Right lobe of liver (tissue), 6 donors: ENCODE results near the gene RAB31. TPM values are rescaled to one million over a fixed set of nuclear protein-coding genes. Genes with fewer than 3 reads are reported as not detected.

Source experiments
- ATAC-seq, 4 donors: fragments of 200-7000 bp; cut with Tn5 transposase; one replicate each; pipeline ENCODE4 v1.9.1; 2020; ENCODE audit warnings: mild to moderate bottlenecking in 4 of 4, moderate library complexity in 4 of 4
- DNase-seq, 3 donors: peaks; one replicate each; pipeline ENCODE4 v3.0.0-alpha.2; 2020
- H3K27ac ChIP-seq, 3 donors: fragments of 200-600 bp; one replicate each; pipeline ENCODE4 v1.8.0; 2022
- H3K27me3 ChIP-seq, 2 donors: fragments of 200-600 bp; one replicate each; pipeline ENCODE4 v1.8.0; 2022
- H3K36me3 ChIP-seq, 4 donors: fragments of 200-600 bp; sonication (generic) in 1 of 4; one replicate each; pipeline versions ENCODE4 v1.5.1 to v1.8.0; 2017 to 2022; ENCODE audit warnings: control low read depth in 1 of 4
- H3K4me1 ChIP-seq, 4 donors: fragments of 200-600 bp; sonication (generic) in 1 of 4; one replicate each; pipeline versions ENCODE4 v1.5.1 to v1.8.0; 2017 to 2022; ENCODE audit warnings: control low read depth in 1 of 4
- H3K4me3 ChIP-seq, 3 donors: fragments of 200-600 bp; one replicate each; pipeline ENCODE4 v1.8.0; 2022
- H3K9me3 ChIP-seq, 4 donors: fragments of 200-600 bp; sonication (generic) in 1 of 4; one replicate each; pipeline versions ENCODE4 v1.5.1 to v1.8.0; 2017 to 2022; ENCODE audit warnings: control low read depth in 1 of 4
- POLR2A ChIP-seq: fragments of 450-650 bp; IDR thresholded peaks from one replicate; pipeline ENCODE4 v1.6.1; 2017; ENCODE audit warnings: antibody characterized with exemption, mild to moderate bottlenecking
- WGBS: methylation state at CpG from one replicate; pipeline ENCODE4 v1.1.6; 2018; ENCODE audit warnings: low coverage, low lambda C conversion rate; ENCODE audit not compliant: insufficient coverage; ENCODE audit errors: missing lambda C conversion rate; 5-methylcytosine and 5-hydroxymethylcytosine counted together
- intact Hi-C, 2 donors: fragments of 100-400 bp; cut with DNase I; formaldehyde crosslinking; loops; one replicate each; pipeline versions ENCODE4 v1.11.2 to v1.14.1; 2022
- total RNA-seq, 6 experiments: library from RNA; depleted of rRNA in 2 of 6; stranded (reverse); fragments of >200 nt in 2 of 6; fragmentation: NEBNext Ultra II Directional in 3 of 6; extraction: Animal tissue kit (Norgen Biotek cat#: 25700) in 3 of 6; gene quantifications; one replicate each; pipeline versions ENCODE4 v1.1.0 to v1.2.4, GENCODE V29; 2016 to 2023
- TF ChIP-seq, protein P1 (sequence below), 4 donors: fragments of 200-600 bp in 3 of 4; fragments of 450-650 bp in 1 of 4; IDR thresholded peaks; one replicate each; pipeline versions ENCODE4 v1.5.1 to v1.8.0; 2016 to 2022; ENCODE audit warnings: antibody characterized with exemption in 4 of 4, mild to moderate bottlenecking in 2 of 4
- donor health status: DM: no; HTN: yes; CAD: no.
- donor health status: DM: no; HTN: no; CAD: no.
- donor health status: DM: no; HTN: no; CAD: no.
- donor health status: DM: no; HTN: yes; CAD: no.
- donor health status: DM: no; HTN: yes; CAD: no.

The RAB31 gene
- total RNA-seq, 6 experiments from 2014 or later = 3.0 to 14.3 (median 5.4) TPM

- Histone ChIP-seq H3K9me3 (no peaks in the 10 kb centered on the region), H3K36me3 (no peaks in the 10 kb centered on the region), H3K27me3 (no peaks in the 10 kb centered on the region), H3K4me1 (no peaks in the 10 kb centered on the region), H3K27ac (no peak overlapping the region), H3K4me3 (no peak overlapping the region)
- intact Hi-C loops = no loop called here
- DNase-seq (no peak), ATAC-seq (no peak)
- TF ChIP-seq, protein P1, sequence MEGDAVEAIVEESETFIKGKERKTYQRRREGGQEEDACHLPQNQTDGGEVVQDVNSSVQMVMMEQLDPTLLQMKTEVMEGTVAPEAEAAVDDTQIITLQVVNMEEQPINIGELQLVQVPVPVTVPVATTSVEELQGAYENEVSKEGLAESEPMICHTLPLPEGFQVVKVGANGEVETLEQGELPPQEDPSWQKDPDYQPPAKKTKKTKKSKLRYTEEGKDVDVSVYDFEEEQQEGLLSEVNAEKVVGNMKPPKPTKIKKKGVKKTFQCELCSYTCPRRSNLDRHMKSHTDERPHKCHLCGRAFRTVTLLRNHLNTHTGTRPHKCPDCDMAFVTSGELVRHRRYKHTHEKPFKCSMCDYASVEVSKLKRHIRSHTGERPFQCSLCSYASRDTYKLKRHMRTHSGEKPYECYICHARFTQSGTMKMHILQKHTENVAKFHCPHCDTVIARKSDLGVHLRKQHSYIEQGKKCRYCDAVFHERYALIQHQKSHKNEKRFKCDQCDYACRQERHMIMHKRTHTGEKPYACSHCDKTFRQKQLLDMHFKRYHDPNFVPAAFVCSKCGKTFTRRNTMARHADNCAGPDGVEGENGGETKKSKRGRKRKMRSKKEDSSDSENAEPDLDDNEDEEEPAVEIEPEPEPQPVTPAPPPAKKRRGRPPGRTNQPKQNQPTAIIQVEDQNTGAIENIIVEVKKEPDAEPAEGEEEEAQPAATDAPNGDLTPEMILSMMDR (IDR thresholded peaks at IDR 0.05) = no peak
- TF ChIP-seq POLR2A = no peak
- WGBS = 52% methylated on average over 4 of the region's 4 CpGs
Observed at GRCh38 chr18:9817286-9817685, 109.2 kb downstream of the RAB31 start.

DNA sequence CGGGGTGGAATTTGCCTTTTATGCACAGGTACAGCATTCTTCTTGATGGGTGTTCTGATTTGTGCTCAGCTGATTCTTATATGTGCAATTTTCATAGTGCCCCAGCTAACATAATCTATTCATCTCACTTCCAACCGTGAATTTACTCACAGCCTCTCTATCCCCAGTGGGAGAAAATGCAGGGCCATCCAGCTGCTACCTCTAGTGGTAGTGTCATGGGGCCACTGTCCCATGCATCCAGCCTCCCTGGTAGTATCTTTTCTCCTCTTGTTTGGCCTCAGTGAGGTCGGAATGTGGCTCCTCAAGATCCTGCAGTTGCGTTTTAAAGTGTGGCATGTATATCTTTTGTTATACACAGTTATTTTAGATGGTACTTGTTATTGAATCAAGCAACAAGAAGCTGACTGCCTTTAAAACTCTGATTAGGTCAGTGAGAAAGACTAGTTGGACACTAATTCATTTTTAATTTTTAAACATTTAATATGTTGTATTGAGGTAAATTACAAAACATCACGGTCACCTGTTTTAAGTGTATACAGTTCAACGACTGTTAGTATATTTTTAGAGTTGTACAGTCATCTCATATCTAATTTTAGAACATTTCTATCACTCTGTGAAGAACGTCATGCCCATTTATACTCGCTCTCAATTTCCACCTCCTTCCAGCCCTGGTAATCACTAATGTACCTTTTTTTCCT lies 109.8 kb downstream of the RAB31 start:
- no peak for ATAC-seq
- no peaks in the 10 kb centered on the region for H3K4me1 ChIP-seq
- H3K9me3 ChIP-seq = no peaks in the 10 kb centered on the region
- no peak overlapping the region for H3K27ac ChIP-seq
- no peak overlapping the region for H3K4me3 ChIP-seq
- TF ChIP-seq, protein P1 (IDR thresholded peaks at IDR 0.05) = no peak
- no peak for TF ChIP-seq POLR2A
- 71% methylated on average over 7 of the region's 8 CpGs for WGBS
- H3K36me3 ChIP-seq = no peaks in the 10 kb centered on the region
- no peaks in the 10 kb centered on the region for H3K27me3 ChIP-seq
- intact Hi-C loops = no loop called here
- no peak for DNase-seq

GRCh38 chr18:9818423-9818734 lies 110.3 kb downstream of the RAB31 start:
- TF ChIP-seq, protein P1 (IDR thresholded peaks at IDR 0.05) = no peak
- no peak for TF ChIP-seq POLR2A
- Histone ChIP-seq H3K27ac (no peak overlapping the region), H3K9me3 (no peaks in the 10 kb centered on the region), H3K27me3 (no peaks in the 10 kb centered on the region), H3K4me3 (no peak overlapping the region), H3K4me1 (no peaks in the 10 kb centered on the region), H3K36me3 (no peaks in the 10 kb centered on the region)
- ATAC-seq (no peak), DNase-seq (no peak)
- 34% methylated on average over 2 of the region's 2 CpGs for whole genome bisulfite sequencing
- intact Hi-C loops = no loop called here

DNA sequence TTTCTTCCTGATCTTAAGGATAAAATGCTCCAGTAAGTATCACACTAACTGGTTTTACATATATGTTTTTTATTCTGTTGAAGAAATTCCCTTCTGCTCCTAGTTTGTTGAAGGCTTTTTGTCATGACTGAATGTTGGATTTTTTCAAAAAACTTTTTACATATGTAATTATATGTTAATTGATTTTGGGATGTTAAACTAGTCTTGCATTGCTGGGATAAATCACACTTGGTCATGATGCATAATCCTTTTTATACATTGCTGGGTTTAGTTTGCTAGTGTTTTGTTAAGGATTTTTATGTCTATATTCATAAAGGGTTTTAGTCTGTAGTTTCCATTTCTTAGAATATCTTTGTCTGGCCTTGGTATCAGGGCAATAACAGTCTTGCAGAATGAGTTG lies 112.0 kb downstream of the RAB31 start:
- ATAC-seq = no peak
- H3K4me3 ChIP-seq = no peak overlapping the region
- intact Hi-C loops = no loop called here
- no peaks in the 10 kb centered on the region for H3K36me3 ChIP-seq
- H3K27ac ChIP-seq = no peak overlapping the region
- H3K9me3 ChIP-seq = no peaks in the 10 kb centered on the region
- TF ChIP-seq, protein P1 (IDR thresholded peaks at IDR 0.05) = no peak
- no peak for TF ChIP-seq POLR2A
- DNase-seq = no peak
- H3K27me3 ChIP-seq = no peaks in the 10 kb centered on the region
- H3K4me1 ChIP-seq = no peaks in the 10 kb centered on the region

DNA sequence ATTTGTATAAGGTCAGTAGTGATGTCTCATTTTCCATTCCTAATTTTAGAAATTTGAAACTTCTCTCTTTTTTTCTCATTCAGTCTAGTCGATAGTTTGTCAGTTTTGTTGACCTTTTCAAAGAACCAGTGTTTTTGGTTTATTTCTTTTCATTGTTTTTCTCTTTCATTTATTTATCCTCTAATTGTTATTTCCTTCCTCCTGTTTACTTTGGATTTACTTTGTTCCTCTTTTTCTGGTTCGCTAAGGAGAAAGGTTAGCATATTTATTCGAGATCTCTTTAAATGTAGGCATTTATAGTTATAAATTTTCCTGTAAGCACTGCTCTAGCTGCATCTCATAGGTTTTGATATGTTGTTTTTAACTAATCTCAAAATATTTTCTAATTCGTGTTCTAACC lies 112.6 kb downstream of the RAB31 start:
- no peak overlapping the region for H3K27ac ChIP-seq
- no peaks in the 10 kb centered on the region for H3K4me1 ChIP-seq
- 53% methylated on average over 4 of the region's 4 CpGs for WGBS
- TF ChIP-seq, protein P1 (IDR thresholded peaks at IDR 0.05) = no peak
- no peak for TF ChIP-seq POLR2A
- intact Hi-C loops = no loop called here
- no peak overlapping the region for H3K4me3 ChIP-seq
- H3K9me3 ChIP-seq = no peaks in the 10 kb centered on the region
- DNase-seq (no peak), ATAC-seq (no peak)
- no peaks in the 10 kb centered on the region for H3K27me3 ChIP-seq
- H3K36me3 ChIP-seq = no peaks in the 10 kb centered on the region
